Measurements from ENCODE around the gene PRCP. TPM values are rescaled to one million over a fixed set of nuclear protein-coding genes. Genes with fewer than 3 reads are reported as not detected.

Gene PRCP
- total and polyA plus RNA-seq, 2 experiments from 2014 or later, result 33.3 to 52.8 TPM

DNA sequence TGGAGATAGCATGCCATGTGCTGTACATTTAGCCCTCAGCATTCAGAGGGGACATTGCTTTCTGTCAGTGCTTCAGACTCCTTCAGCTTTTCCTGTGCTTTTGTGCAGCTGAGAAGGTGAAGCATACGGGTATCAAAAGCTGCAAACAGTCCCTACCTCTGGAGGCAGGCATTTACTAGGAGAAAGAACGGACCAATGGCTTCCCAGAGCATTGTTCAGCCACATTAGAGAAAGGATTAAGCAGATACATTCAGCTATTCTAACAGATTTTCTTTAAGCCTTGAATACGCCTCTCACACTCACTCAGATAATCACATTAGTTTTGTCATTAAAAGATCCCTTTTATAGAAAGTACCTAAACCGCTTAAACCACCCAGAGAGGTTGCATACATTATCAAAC is 85.9 kb downstream of the PRCP start:
- Histone ChIP-seq H3F3A (replicated peaks; ENCODE audit: low read depth) (no peaks in the 10 kb centered on the region), H3K9me2 (ENCODE audit: insufficient read depth) (no peaks in the 10 kb centered on the region), H3K4me1 (ENCODE audit: insufficient read depth) (peaks cover 12% of the 10 kb centered on the region), H4K20me1 (replicated peaks; ENCODE audit: insufficient read depth) (no peaks in the 10 kb centered on the region), H3K27ac (ENCODE audit: low read depth) (no peak overlapping the region), H3K79me2 (replicated peaks; ENCODE audit: insufficient read depth) (no peaks in the 10 kb centered on the region), H2AFZ (peak overlapping the region; percentile 87), H3K4me2 (peak overlapping the region; percentile 44), H3K36me3 (ENCODE audit: insufficient read depth) (no peaks in the 10 kb centered on the region), H3K27me3 (ENCODE audit: insufficient read depth) (no peaks in the 10 kb centered on the region), H3K4me3 (no peak overlapping the region)
- DNase-seq (ENCODE audit: low spot score) (peak; percentile 15), ATAC-seq (peak; percentile 56)
- no peaks in the 10 kb centered on the region for H3K9me3 Mint-ChIP-seq
- H3K36me3 Mint-ChIP-seq (ENCODE audit: low read depth), result no peaks in the 10 kb centered on the region
- H3K27me3 Mint-ChIP-seq (ENCODE audit: insufficient read depth, low read depth, poor library complexity), result peaks cover 5% of the 10 kb centered on the region
- H3K4me1 Mint-ChIP-seq, result peaks cover 14% of the 10 kb centered on the region
- H3K4me3 Mint-ChIP-seq, result no peak overlapping the region
- TF ChIP-seq JUNB (IDR thresholded peaks at IDR 0.05; ENCODE audit: unreplicated experiment) (no peak), ZNF331 (CRISPR knock-in tag; IDR thresholded peaks at IDR 0.05; ENCODE audit: low read depth) (no peak), ETS1 (IDR thresholded peaks at IDR 0.05) (no peak), EZH2 (IDR thresholded peaks at IDR 0.05; ENCODE audit: low read depth, unreplicated experiment) (no peak), CREB1 (CRISPR knock-in tag; IDR thresholded peaks at IDR 0.05; ENCODE audit: low read depth) (no peak), NANOG (IDR thresholded peaks at IDR 0.05; ENCODE audit: borderline replicate concordance) (no peak), STAT1 (IDR thresholded peaks at IDR 0.05; ENCODE audit: unreplicated experiment) (no peak), ZNF462 (CRISPR knock-in tag; IDR thresholded peaks at IDR 0.05) (no peak), EZH2phosphoT487 (IDR thresholded peaks at IDR 0.05; ENCODE audit: unreplicated experiment) (no peak), REST (IDR thresholded peaks at IDR 0.05; ENCODE audit: unreplicated experiment) (no peak), POLR2AphosphoS5 (IDR thresholded peaks at IDR 0.05; ENCODE audit: low read depth) (no peak), ZNF114 (CRISPR knock-in tag; IDR thresholded peaks at IDR 0.05) (no peak), CTCF (conservative IDR thresholded peaks at IDR 0.05; ENCODE audit: low read depth in 2 of 2) (no peak)
- H3K27ac Mint-ChIP-seq, result no peak overlapping the region
